GM23338 (cell line): Measurements from ENCODE around the gene CDC42SE1. TPM values are rescaled to one million over a fixed set of nuclear protein-coding genes. Genes with fewer than 3 reads are reported as not detected.

Experiments used
- ATAC-seq: fragments of 200-7000 bp; cut with Tn5 transposase; 3 replicates; pipeline ENCODE4 v1.9.1; 2020
- DNase-seq: peaks from one replicate; pipeline ENCODE4 v3.0.0-alpha.2; 2015; ENCODE audit warnings: low spot score
- H2AFZ ChIP-seq: fragments of 200-600 bp; sonication (generic); 2 replicates; pipeline ENCODE4 v1.8.0; 2016; ENCODE audit warnings: antibody characterized with exemption, mild to moderate bottlenecking, moderate library complexity
- H3F3A ChIP-seq: fragments of 200-600 bp; sonication (generic); replicated peaks from 2 replicates; pipeline ENCODE4 v1.8.0; 2017; ENCODE audit warnings: antibody characterized with exemption, mixed run types, low read depth
- H3K27ac ChIP-seq: fragments of 200-600 bp; sonication (generic); 2 replicates; pipeline ENCODE4 v1.6.1; 2016; ENCODE audit warnings: low read depth
- H3K27me3 ChIP-seq: fragments of 200-600 bp; sonication (generic); 2 replicates; pipeline ENCODE4 v1.8.0; 2016; ENCODE audit warnings: mild to moderate bottlenecking, mixed run types, moderate library complexity; ENCODE audit not compliant: insufficient read depth
- H3K36me3 ChIP-seq: fragments of 200-600 bp; sonication (generic); 2 replicates; pipeline ENCODE4 v1.8.0; 2016; ENCODE audit warnings: mild to moderate bottlenecking; ENCODE audit not compliant: insufficient read depth
- H3K4me1 ChIP-seq: fragments of 200-600 bp; sonication (generic); 2 replicates; pipeline ENCODE4 v1.8.0; 2016; ENCODE audit warnings: mild to moderate bottlenecking, moderate library complexity; ENCODE audit not compliant: insufficient read depth
- H3K4me2 ChIP-seq: fragments of 200-600 bp; sonication (generic); 2 replicates; pipeline ENCODE4 v1.7.1; 2017; ENCODE audit warnings: mixed run types
- H3K4me3 ChIP-seq: fragments of 200-600 bp; sonication (generic); 2 replicates; pipeline ENCODE4 v1.6.1; 2016; ENCODE audit warnings: mixed run types
- H3K79me2 ChIP-seq: fragments of 200-600 bp; sonication (generic); replicated peaks from 2 replicates; pipeline ENCODE4 v1.8.0; 2017; ENCODE audit warnings: mild to moderate bottlenecking; ENCODE audit not compliant: insufficient read depth
- H3K9me2 ChIP-seq: fragments of 200-600 bp; sonication (generic); 2 replicates; pipeline ENCODE4 v1.8.0; 2017; ENCODE audit not compliant: insufficient read depth
- H4K20me1 ChIP-seq: fragments of 200-600 bp; sonication (generic); replicated peaks from 2 replicates; pipeline ENCODE4 v1.8.0; 2017; ENCODE audit warnings: mild to moderate bottlenecking; ENCODE audit not compliant: insufficient read depth
- H3K27ac Mint-ChIP-seq: 2 replicates; pipeline ENCODE4 v1.8.0; 2020; ENCODE audit warnings: inconsistent platforms, mild to moderate bottlenecking, moderate library complexity, mixed read lengths
- H3K27me3 Mint-ChIP-seq: 3 replicates; pipeline ENCODE4 v1.8.0; 2022; ENCODE audit warnings: low read depth, mild to moderate bottlenecking, moderate library complexity, mixed read lengths, inconsistent platforms; ENCODE audit not compliant: insufficient read depth, poor library complexity
- H3K36me3 Mint-ChIP-seq: 3 replicates; pipeline ENCODE4 v1.8.0; 2021; ENCODE audit warnings: low read depth, mild to moderate bottlenecking, inconsistent platforms, moderate library complexity, mixed read lengths
- H3K4me1 Mint-ChIP-seq: 3 replicates; pipeline ENCODE4 v1.8.0; 2020; ENCODE audit warnings: mild to moderate bottlenecking, inconsistent platforms, mixed read lengths
- H3K4me3 Mint-ChIP-seq: 3 replicates; pipeline ENCODE4 v1.8.0; 2021; ENCODE audit warnings: moderate library complexity, mild to moderate bottlenecking, inconsistent platforms, mixed read lengths
- H3K9me3 Mint-ChIP-seq: 3 replicates; pipeline ENCODE4 v1.8.0; 2020; ENCODE audit warnings: moderate library complexity, mild to moderate bottlenecking, inconsistent platforms, mixed read lengths
- CREB1 ChIP-seq: fragments of 250-450 bp; sonication (Bioruptor Pico); IDR thresholded peaks from 2 replicates; pipeline ENCODE4 v1.5.0; 2020; ENCODE audit warnings: low read depth, mild to moderate bottlenecking, moderate library complexity
- EZH2 ChIP-seq: fragments of 200-600 bp; sonication (generic); IDR thresholded peaks from one replicate; pipeline ENCODE4 v1.8.0; 2017; ENCODE audit warnings: antibody characterized with exemption, mild to moderate bottlenecking, low read depth; ENCODE audit not compliant: unreplicated experiment
- EZH2phosphoT487 ChIP-seq: fragments of 200-600 bp; sonication (generic); IDR thresholded peaks from one replicate; pipeline ENCODE4 v1.8.1; 2018; ENCODE audit warnings: antibody characterized with exemption; ENCODE audit not compliant: unreplicated experiment
- JUNB ChIP-seq: IDR thresholded peaks from one replicate; pipeline ENCODE4 v1.6.1; 2016; ENCODE audit warnings: antibody characterized with exemption; ENCODE audit not compliant: unreplicated experiment
- NANOG ChIP-seq: IDR thresholded peaks from 2 replicates; pipeline ENCODE4 v1.6.1; 2016; ENCODE audit warnings: antibody characterized with exemption, borderline replicate concordance
- POLR2AphosphoS5 ChIP-seq: IDR thresholded peaks from 2 replicates; pipeline ENCODE4 v1.6.1; 2016; ENCODE audit warnings: antibody characterized with exemption, low read depth
- STAT1 ChIP-seq: IDR thresholded peaks from one replicate; pipeline ENCODE4 v1.6.1; 2016; ENCODE audit warnings: antibody characterized with exemption; ENCODE audit not compliant: unreplicated experiment
- polyA plus RNA-seq: library from polyadenylated mRNA; unstranded; fragments of >200 nt; fragmentation: Nextera tagmentation; extraction: Ambion mirVana; gene quantifications from 2 replicates; pipeline ENCODE4 v1.2.1, GENCODE V29; 2016
- total RNA-seq: library from RNA; depleted of rRNA; stranded (reverse); fragments of >200 nt; shearing (Covaris generic); gene quantifications from 2 replicates; pipeline ENCODE4 v1.2.3, GENCODE V29; 2014
- TF ChIP-seq, protein P1 (sequence below): IDR thresholded peaks from one replicate; pipeline ENCODE4 v1.6.1; 2018; ENCODE audit warnings: antibody characterized with exemption; ENCODE audit not compliant: unreplicated experiment
- TF ChIP-seq, protein P2 (sequence below): IDR thresholded peaks from 2 replicates; pipeline ENCODE4 v1.6.1; 2016; ENCODE audit warnings: antibody characterized with exemption
- TF ChIP-seq, protein P3 (sequence below), 2 experiments: fragments of 200-600 bp in 1 of 2; sonication (generic) in 1 of 2; conservative IDR thresholded peaks; 2 replicates each; pipeline versions ENCODE4 v1.5.1 to v1.6.1; 2016 to 2017; ENCODE audit warnings: antibody characterized with exemption in 2 of 2, low read depth in 2 of 2, mild to moderate bottlenecking in 2 of 2, moderate library complexity in 1 of 2

Gene CDC42SE1
- total and polyA plus RNA-seq, 2 experiments from 2014 or later, result 18.3 to 49.1 TPM

DNA sequence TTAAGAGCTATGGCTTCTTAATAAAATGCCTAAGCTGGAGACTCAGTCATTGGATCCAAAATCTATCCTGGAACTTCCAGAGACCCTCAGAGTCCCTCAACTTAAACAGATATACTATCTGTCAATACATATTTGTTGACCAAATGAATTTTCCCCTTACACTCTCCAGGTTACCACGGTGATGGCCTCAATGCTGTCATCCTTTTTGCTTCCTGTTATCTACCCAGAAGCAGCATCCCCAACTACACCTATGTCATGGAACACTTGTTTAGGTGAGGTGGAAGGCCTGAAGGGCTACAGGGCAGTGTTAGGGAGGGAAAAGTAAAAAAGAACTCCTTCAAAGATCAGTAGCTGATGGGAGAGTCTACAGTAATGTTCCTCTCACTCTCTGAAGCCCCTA lies 16.3 kb downstream of the CDC42SE1 start (continued):
- TF ChIP-seq, protein P1, sequence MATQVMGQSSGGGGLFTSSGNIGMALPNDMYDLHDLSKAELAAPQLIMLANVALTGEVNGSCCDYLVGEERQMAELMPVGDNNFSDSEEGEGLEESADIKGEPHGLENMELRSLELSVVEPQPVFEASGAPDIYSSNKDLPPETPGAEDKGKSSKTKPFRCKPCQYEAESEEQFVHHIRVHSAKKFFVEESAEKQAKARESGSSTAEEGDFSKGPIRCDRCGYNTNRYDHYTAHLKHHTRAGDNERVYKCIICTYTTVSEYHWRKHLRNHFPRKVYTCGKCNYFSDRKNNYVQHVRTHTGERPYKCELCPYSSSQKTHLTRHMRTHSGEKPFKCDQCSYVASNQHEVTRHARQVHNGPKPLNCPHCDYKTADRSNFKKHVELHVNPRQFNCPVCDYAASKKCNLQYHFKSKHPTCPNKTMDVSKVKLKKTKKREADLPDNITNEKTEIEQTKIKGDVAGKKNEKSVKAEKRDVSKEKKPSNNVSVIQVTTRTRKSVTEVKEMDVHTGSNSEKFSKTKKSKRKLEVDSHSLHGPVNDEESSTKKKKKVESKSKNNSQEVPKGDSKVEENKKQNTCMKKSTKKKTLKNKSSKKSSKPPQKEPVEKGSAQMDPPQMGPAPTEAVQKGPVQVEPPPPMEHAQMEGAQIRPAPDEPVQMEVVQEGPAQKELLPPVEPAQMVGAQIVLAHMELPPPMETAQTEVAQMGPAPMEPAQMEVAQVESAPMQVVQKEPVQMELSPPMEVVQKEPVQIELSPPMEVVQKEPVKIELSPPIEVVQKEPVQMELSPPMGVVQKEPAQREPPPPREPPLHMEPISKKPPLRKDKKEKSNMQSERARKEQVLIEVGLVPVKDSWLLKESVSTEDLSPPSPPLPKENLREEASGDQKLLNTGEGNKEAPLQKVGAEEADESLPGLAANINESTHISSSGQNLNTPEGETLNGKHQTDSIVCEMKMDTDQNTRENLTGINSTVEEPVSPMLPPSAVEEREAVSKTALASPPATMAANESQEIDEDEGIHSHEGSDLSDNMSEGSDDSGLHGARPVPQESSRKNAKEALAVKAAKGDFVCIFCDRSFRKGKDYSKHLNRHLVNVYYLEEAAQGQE, result no peak

DNA sequence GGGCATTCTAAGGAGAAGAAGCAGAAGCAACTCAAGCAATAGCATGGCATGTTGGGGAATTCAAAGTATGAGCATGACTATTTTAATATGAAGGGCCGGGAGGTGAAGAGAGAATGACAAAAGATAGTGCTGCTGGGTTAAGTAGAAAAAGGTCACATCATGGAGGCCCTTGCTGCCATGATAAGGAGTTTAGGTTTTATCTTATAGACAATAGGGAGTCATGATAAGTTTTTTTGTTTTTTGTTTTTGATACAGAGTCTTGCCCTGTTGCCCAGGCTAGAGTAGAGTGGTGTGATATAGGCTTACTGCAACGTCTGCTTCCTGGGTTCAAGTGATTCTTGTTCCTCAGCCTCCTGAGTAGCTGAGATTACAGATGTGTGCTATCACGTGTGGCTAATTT lies 19.9 kb downstream of the CDC42SE1 start:
- no peaks in the 10 kb centered on the region for H3K9me2 ChIP-seq
- 0 out of 2 replicates have a peak overlapping the region, but pooled peaks have one; percentile 12 for H3K4me2 ChIP-seq
- ATAC-seq, result no peak
- no peak for DNase-seq
- H3K4me3 ChIP-seq, result no peak overlapping the region
- peaks cover 2% of the 10 kb centered on the region for H3K27me3 Mint-ChIP-seq
- peaks cover 7% of the 10 kb centered on the region for H3K36me3 Mint-ChIP-seq
- H3K4me1 Mint-ChIP-seq, result peaks cover 23% of the 10 kb centered on the region
- H3K9me3 Mint-ChIP-seq, result no peaks in the 10 kb centered on the region
- H3K4me3 Mint-ChIP-seq, result no peak overlapping the region
- no peaks in the 10 kb centered on the region for H3K79me2 ChIP-seq
- H3K27me3 ChIP-seq, result no peaks in the 10 kb centered on the region
- no peaks in the 10 kb centered on the region for H3F3A ChIP-seq
- H2AFZ ChIP-seq, result no peak overlapping the region
- no peak overlapping the region for H3K27ac ChIP-seq
- H3K36me3 ChIP-seq, result no peaks in the 10 kb centered on the region
- peaks cover 19% of the 10 kb centered on the region for H3K4me1 ChIP-seq
- no peaks in the 10 kb centered on the region; the same call in 1 of the 2 replicates for H4K20me1 ChIP-seq
- H3K27ac Mint-ChIP-seq, result no peak overlapping the region
- TF ChIP-seq, protein P1, result no peak
- TF ChIP-seq EZH2phosphoT487, result no peak
- TF ChIP-seq CREB1 (CRISPR knock-in tag), result no peak
- TF ChIP-seq STAT1, result no peak
- TF ChIP-seq NANOG, result no peak
- no peak for TF ChIP-seq JUNB
- TF ChIP-seq, protein P2, sequence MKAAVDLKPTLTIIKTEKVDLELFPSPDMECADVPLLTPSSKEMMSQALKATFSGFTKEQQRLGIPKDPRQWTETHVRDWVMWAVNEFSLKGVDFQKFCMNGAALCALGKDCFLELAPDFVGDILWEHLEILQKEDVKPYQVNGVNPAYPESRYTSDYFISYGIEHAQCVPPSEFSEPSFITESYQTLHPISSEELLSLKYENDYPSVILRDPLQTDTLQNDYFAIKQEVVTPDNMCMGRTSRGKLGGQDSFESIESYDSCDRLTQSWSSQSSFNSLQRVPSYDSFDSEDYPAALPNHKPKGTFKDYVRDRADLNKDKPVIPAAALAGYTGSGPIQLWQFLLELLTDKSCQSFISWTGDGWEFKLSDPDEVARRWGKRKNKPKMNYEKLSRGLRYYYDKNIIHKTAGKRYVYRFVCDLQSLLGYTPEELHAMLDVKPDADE, result no peak
- no peak for TF ChIP-seq POLR2AphosphoS5
- TF ChIP-seq, protein P3, sequence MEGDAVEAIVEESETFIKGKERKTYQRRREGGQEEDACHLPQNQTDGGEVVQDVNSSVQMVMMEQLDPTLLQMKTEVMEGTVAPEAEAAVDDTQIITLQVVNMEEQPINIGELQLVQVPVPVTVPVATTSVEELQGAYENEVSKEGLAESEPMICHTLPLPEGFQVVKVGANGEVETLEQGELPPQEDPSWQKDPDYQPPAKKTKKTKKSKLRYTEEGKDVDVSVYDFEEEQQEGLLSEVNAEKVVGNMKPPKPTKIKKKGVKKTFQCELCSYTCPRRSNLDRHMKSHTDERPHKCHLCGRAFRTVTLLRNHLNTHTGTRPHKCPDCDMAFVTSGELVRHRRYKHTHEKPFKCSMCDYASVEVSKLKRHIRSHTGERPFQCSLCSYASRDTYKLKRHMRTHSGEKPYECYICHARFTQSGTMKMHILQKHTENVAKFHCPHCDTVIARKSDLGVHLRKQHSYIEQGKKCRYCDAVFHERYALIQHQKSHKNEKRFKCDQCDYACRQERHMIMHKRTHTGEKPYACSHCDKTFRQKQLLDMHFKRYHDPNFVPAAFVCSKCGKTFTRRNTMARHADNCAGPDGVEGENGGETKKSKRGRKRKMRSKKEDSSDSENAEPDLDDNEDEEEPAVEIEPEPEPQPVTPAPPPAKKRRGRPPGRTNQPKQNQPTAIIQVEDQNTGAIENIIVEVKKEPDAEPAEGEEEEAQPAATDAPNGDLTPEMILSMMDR (conservative IDR thresholded peaks at IDR 0.05; ENCODE audit: low read depth in 2 of 2), result no peak
- TF ChIP-seq EZH2, result no peak
